ENCODE results near the gene GCKR. TPM values are rescaled to one million over a fixed set of nuclear protein-coding genes. Genes with fewer than 3 reads are reported as not detected.
"Not testable (repeated sequence)": the region's sequence is repeated elsewhere in the genome, so short reads cannot be mapped to it uniquely, and the experiment has no call there.

GCKR gene
- total and polyA plus RNA-seq, 3 experiments from 2014 or later, result not detected

DNA sequence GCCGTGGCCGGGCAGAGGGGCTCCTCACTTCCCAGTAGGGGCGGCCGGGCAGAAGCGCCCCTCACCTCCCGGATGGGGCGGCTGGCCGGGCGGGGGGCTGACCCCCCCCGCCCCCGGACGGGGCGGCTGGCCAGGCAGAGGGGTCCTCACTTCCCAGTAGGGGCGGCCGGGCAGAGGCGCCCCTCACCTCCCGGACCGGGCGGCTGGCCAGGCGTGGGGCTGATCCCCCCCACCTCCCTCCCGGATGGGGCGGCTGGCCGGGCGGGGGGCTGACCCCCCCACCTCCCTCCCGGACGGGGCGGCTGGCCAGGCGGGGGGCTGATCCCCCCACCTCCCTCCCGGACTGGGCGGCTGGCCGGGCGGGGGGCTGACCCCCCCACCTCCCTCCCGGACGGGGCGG, 43.0 kb downstream of the GCKR start:
- H3K27me3 ChIP-seq (ENCODE audit: insufficient read depth, low read length, poor library complexity, severe bottlenecking); H3K4me1 Mint-ChIP-seq; H3K4me1 ChIP-seq (ENCODE audit: insufficient read depth, low read length); H3K4me3 ChIP-seq (ENCODE audit: low read length); CTCF ChIA-PET; H3K27ac Mint-ChIP-seq; H3K9me3 ChIP-seq (ENCODE audit: low read length); POLR2A ChIA-PET; H3K4me3 Mint-ChIP-seq; DNase-seq; H3K36me3 ChIP-seq (ENCODE audit: insufficient read depth, low read length); H3K9me3 Mint-ChIP-seq; H3K27ac ChIP-seq (ENCODE audit: low read depth, low read length); H3K36me3 Mint-ChIP-seq: not testable (repeated sequence)
- H3K27me3 Mint-ChIP-seq, result peaks cover 3 to 17% of the 10 kb centered on the region in 2 donors

DNA sequence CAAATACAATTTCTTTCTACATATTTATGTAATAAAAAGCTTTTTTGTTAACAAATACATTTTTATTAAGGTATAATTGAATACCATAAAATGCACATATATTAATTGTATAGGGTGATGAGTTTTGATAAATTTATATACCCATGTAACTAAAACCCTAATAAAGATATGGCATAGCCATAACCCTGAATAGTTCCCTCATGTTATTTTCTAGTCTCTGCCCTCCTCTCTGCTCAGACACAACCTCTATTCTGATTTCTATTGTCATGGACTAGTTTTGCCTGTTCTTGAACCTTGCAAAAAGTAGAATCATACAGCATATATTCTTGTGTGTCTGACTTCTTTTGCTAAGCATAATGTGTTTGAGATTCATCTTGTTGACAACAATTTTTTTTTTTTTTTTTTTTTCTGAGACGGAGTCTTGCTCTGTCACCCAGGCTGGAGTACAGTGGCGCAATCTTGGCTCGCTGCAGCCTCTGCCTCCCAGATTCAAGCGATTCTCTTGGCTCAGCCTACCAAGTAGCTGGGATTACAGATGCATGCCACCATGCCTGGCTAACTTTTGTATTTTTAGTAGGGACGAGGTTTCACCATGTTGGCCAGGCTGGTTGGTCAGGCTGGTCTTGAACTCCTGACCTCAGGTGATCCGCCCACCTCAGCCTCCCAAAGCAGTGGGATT, 47.6 kb downstream of the GCKR start:
- ChIA-PET POLR2A (no interaction called here), CTCF (no interaction called here)
- H3K4me3 Mint-ChIP-seq, result no peak overlapping the region
- H3K4me1 Mint-ChIP-seq, result no peaks in the 10 kb centered on the region
- Histone ChIP-seq H3K27me3 (ENCODE audit: insufficient read depth, low read length, poor library complexity, severe bottlenecking) (no peaks in the 10 kb centered on the region), H3K9me3 (ENCODE audit: low read length) (no peaks in the 10 kb centered on the region), H3K27ac (ENCODE audit: low read depth, low read length) (no peak overlapping the region), H3K36me3 (ENCODE audit: insufficient read depth, low read length) (no peaks in the 10 kb centered on the region), H3K4me1 (ENCODE audit: insufficient read depth, low read length) (no peaks in the 10 kb centered on the region), H3K4me3 (ENCODE audit: low read length) (no peak overlapping the region)
- DNase-seq, result no peak
- no peaks in the 10 kb centered on the region for H3K36me3 Mint-ChIP-seq
- H3K27ac Mint-ChIP-seq, result no peak overlapping the region
- H3K27me3 Mint-ChIP-seq, result no peaks in the 10 kb centered on the region
- H3K9me3 Mint-ChIP-seq, result peaks cover 0 to 2% (median 0%) of the 10 kb centered on the region in 5 donors

DNA sequence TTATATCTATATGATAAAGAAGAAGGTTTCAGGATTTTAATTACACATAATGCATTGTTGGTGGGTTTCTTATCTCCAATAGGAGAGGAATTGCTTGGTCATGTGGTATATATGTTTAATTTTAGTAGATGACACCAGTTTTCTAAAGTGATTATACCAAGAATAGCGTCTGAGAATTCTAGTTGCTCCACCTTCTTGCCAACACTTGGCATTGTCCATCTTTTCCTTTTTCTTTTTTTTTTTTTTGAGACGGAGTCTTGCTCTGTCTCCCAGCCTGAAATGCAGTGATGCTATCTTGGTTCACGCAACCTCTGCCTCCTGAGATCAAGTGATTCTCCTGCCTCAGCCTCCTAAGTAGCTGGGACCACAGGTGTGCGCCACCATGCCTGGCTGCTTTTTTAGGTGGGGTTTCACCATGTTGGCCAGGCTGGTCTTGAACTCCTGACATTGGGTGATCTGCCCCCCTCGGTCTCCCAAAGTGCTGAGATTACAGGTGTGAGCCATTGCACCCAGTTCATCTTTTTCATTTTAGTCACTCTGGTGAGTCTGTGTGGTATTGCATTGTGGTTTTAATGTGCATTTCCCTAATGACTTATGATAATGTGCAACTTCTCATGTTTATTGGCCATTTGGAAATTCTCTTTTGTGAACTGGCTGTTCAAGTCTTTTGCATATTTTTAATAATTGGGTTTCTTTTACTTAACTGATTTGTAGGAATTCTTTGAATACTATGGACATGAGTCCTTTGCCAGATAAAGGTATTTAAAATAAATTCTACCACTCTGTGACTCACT, 48.9 kb downstream of the GCKR start:
- H3K4me1 ChIP-seq (ENCODE audit: insufficient read depth, low read length), result no peaks in the 10 kb centered on the region
- POLR2A ChIA-PET, result no interaction called here
- no peaks in the 10 kb centered on the region for H3K4me1 Mint-ChIP-seq
- no peak overlapping the region for H3K27ac Mint-ChIP-seq
- peaks cover 0 to 2% (median 0%) of the 10 kb centered on the region in 5 donors for H3K9me3 Mint-ChIP-seq
- no peak overlapping the region for H3K4me3 ChIP-seq (ENCODE audit: low read length)
- no peak overlapping the region for H3K4me3 Mint-ChIP-seq
- no peak overlapping the region for H3K27ac ChIP-seq (ENCODE audit: low read depth, low read length)
- no peaks in the 10 kb centered on the region for H3K36me3 ChIP-seq (ENCODE audit: insufficient read depth, low read length)
- DNase-seq, result no peak
- CTCF ChIA-PET, result no interaction called here
- no peaks in the 10 kb centered on the region for H3K27me3 Mint-ChIP-seq
- H3K36me3 Mint-ChIP-seq, result no peaks in the 10 kb centered on the region
- no peaks in the 10 kb centered on the region for H3K27me3 ChIP-seq (ENCODE audit: insufficient read depth, low read length, poor library complexity, severe bottlenecking)
- no peaks in the 10 kb centered on the region for H3K9me3 ChIP-seq (ENCODE audit: low read length)

- Mint-ChIP-seq H3K27me3 (peaks cover 4 to 5% of the 10 kb centered on the region in 2 donors), H3K4me3 (no peak overlapping the region), H3K27ac (no peak overlapping the region), H3K36me3 (no peaks in the 10 kb centered on the region), H3K4me1 (no peaks in the 10 kb centered on the region), H3K9me3 (peaks cover 0 to 2% (median 0%) of the 10 kb centered on the region in 5 donors)
- H3K27me3 ChIP-seq (ENCODE audit: insufficient read depth, low read length, poor library complexity, severe bottlenecking), result no peaks in the 10 kb centered on the region
- H3K9me3 ChIP-seq (ENCODE audit: low read length), result no peaks in the 10 kb centered on the region
- H3K4me1 ChIP-seq (ENCODE audit: insufficient read depth, low read length), result no peaks in the 10 kb centered on the region
- no peak for DNase-seq
- no peak overlapping the region for H3K4me3 ChIP-seq (ENCODE audit: low read length)
- H3K36me3 ChIP-seq (ENCODE audit: insufficient read depth, low read length), result no peaks in the 10 kb centered on the region
- ChIA-PET POLR2A (interaction anchor here (0.6 kb wide), 1 partner anchor 11 kb away, joined by 5 read pairs; no protein-coding TSS in a partner anchor), CTCF (no interaction called here)
- no peak overlapping the region for H3K27ac ChIP-seq (ENCODE audit: low read depth, low read length)
Measured at GRCh38 chr2:27549303-27549702, 52.7 kb downstream of the GCKR start.

- Mint-ChIP-seq H3K9me3 (peaks cover 0 to 2% (median 0%) of the 10 kb centered on the region in 5 donors), H3K36me3 (no peaks in the 10 kb centered on the region), H3K27me3 (peaks cover 4 to 6% of the 10 kb centered on the region in 2 donors), H3K4me3 (no peak overlapping the region), H3K4me1 (no peaks in the 10 kb centered on the region), H3K27ac (no peak overlapping the region)
- Histone ChIP-seq H3K27me3 (ENCODE audit: insufficient read depth, low read length, poor library complexity, severe bottlenecking) (no peaks in the 10 kb centered on the region), H3K4me1 (ENCODE audit: insufficient read depth, low read length) (no peaks in the 10 kb centered on the region), H3K36me3 (ENCODE audit: insufficient read depth, low read length) (no peaks in the 10 kb centered on the region), H3K4me3 (ENCODE audit: low read length) (no peak overlapping the region), H3K9me3 (ENCODE audit: low read length) (no peaks in the 10 kb centered on the region), H3K27ac (ENCODE audit: low read depth, low read length) (no peak overlapping the region)
- ChIA-PET CTCF (no interaction called here), POLR2A (no interaction called here)
- no peak for DNase-seq
Measured at GRCh38 chr2:27551514-27551913, 54.9 kb downstream of the GCKR start.

- no peak overlapping the region for H3K27ac ChIP-seq (ENCODE audit: low read depth, low read length)
- no peak overlapping the region for H3K4me3 ChIP-seq (ENCODE audit: low read length)
- POLR2A ChIA-PET, result no interaction called here
- H3K4me3 Mint-ChIP-seq, result no peak overlapping the region
- H3K4me1 ChIP-seq (ENCODE audit: insufficient read depth, low read length), result no peaks in the 10 kb centered on the region
- H3K27ac Mint-ChIP-seq, result no peak overlapping the region
- H3K27me3 Mint-ChIP-seq, result peaks cover 4 to 6% of the 10 kb centered on the region in 2 donors
- H3K27me3 ChIP-seq (ENCODE audit: insufficient read depth, low read length, poor library complexity, severe bottlenecking), result no peaks in the 10 kb centered on the region
- no peak for DNase-seq
- no peaks in the 10 kb centered on the region for H3K9me3 ChIP-seq (ENCODE audit: low read length)
- no peaks in the 10 kb centered on the region for H3K9me3 Mint-ChIP-seq
- H3K36me3 ChIP-seq (ENCODE audit: insufficient read depth, low read length), result no peaks in the 10 kb centered on the region
- CTCF ChIA-PET, result no interaction called here
- H3K4me1 Mint-ChIP-seq, result no peaks in the 10 kb centered on the region
- no peaks in the 10 kb centered on the region for H3K36me3 Mint-ChIP-seq
Measured at GRCh38 chr2:27552941-27553340, 56.3 kb downstream of the GCKR start.

GRCh38 chr2:27554451-27554850, 57.8 kb downstream of the GCKR start:
- peaks cover 6 to 12% of the 10 kb centered on the region in 2 donors for H3K27me3 Mint-ChIP-seq
- H3K4me1 Mint-ChIP-seq; H3K36me3 ChIP-seq (ENCODE audit: insufficient read depth, low read length); H3K36me3 Mint-ChIP-seq; H3K4me3 Mint-ChIP-seq; H3K9me3 ChIP-seq (ENCODE audit: low read length); CTCF ChIA-PET; POLR2A ChIA-PET; H3K4me3 ChIP-seq (ENCODE audit: low read length); H3K4me1 ChIP-seq (ENCODE audit: insufficient read depth, low read length); DNase-seq; H3K27ac ChIP-seq (ENCODE audit: low read depth, low read length); H3K27me3 ChIP-seq (ENCODE audit: insufficient read depth, low read length, poor library complexity, severe bottlenecking); H3K9me3 Mint-ChIP-seq; H3K27ac Mint-ChIP-seq: not testable (repeated sequence)

DNA sequence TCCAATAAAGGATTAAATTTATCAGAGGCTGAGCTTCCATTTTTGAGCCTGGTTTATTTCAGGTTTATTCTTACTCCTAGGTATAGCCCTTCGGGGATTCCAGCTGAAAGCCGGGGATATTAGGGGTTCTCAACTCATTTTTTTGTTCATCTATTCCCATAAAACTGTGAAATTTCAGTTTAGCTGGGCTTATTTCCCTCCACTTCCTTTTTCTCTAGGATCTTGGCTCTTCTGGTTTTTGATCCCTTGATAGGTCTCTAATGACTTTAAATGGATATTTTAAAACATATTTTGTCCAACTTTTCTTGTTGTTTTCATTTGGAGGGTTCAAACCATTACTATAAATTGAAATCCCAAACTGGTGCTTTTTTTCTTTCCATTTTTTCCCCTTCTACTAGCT, 62.6 kb downstream of the GCKR start:
- DNase-seq, result no peak
- Mint-ChIP-seq H3K4me3 (no peak overlapping the region), H3K9me3 (no peaks in the 10 kb centered on the region), H3K36me3 (no peaks in the 10 kb centered on the region), H3K4me1 (no peaks in the 10 kb centered on the region), H3K27me3 (peaks cover 7 to 27% of the 10 kb centered on the region in 2 donors), H3K27ac (no peak overlapping the region)
- Histone ChIP-seq H3K27me3 (ENCODE audit: insufficient read depth, low read length, poor library complexity, severe bottlenecking) (no peaks in the 10 kb centered on the region), H3K4me3 (ENCODE audit: low read length) (no peak overlapping the region), H3K4me1 (ENCODE audit: insufficient read depth, low read length) (no peaks in the 10 kb centered on the region), H3K27ac (ENCODE audit: low read depth, low read length) (no peak overlapping the region), H3K36me3 (ENCODE audit: insufficient read depth, low read length) (no peaks in the 10 kb centered on the region), H3K9me3 (ENCODE audit: low read length) (no peaks in the 10 kb centered on the region)
- ChIA-PET CTCF (no interaction called here), POLR2A (no interaction called here)

Measured in CD8-positive, alpha-beta memory T cell (primary cell).